NCI-H2196 (cell line): ENCODE results near the gene PDE3A.

Experiments
- DNase-seq: peaks from one replicate; lab custom pipeline; 2025; ENCODE audit not compliant: unreplicated experiment; lab: John Stamatoyannopoulos, UW

Gene PDE3A

GRCh38 chr12:20420557-20420956 lies 52.2 kb downstream of the PDE3A start:
- DNase-seq, result no peak

GRCh38 chr12:20421421-20421820 lies 53.1 kb downstream of the PDE3A start:
- DNase-seq, result no peak

- no peak for DNase-seq
Observed at GRCh38 chr12:20423557-20423956, 55.2 kb downstream of the PDE3A start.

GRCh38 chr12:20424841-20425240 lies 56.5 kb downstream of the PDE3A start:
- no peak for DNase-seq

GRCh38 chr12:20426191-20426590 lies 57.9 kb downstream of the PDE3A start:
- no peak for DNase-seq

- no peak for DNase-seq
Observed at GRCh38 chr12:20426957-20427356, 58.6 kb downstream of the PDE3A start.

- no peak for DNase-seq
Observed at GRCh38 chr12:20429852-20430251, 61.5 kb downstream of the PDE3A start.

GRCh38 chr12:20432290-20432689 lies 64.0 kb downstream of the PDE3A start:
- no peak for DNase-seq

GRCh38 chr12:20434996-20435395 lies 66.7 kb downstream of the PDE3A start:
- DNase-seq, result no peak

GRCh38 chr12:20436316-20436715 lies 68.0 kb downstream of the PDE3A start:
- no peak for DNase-seq

GRCh38 chr12:20438299-20438779 lies 70.0 kb downstream of the PDE3A start:
- DNase-seq, result no peak

GRCh38 chr12:20439626-20440025 lies 71.3 kb downstream of the PDE3A start:
- DNase-seq, result no peak

GRCh38 chr12:20440408-20440807 lies 72.1 kb downstream of the PDE3A start:
- DNase-seq, result no peak

- no peak for DNase-seq
Observed at GRCh38 chr12:20442322-20442721, 74.0 kb downstream of the PDE3A start.

- no peak for DNase-seq
Observed at GRCh38 chr12:20443255-20443654, 74.9 kb downstream of the PDE3A start.

GRCh38 chr12:20443792-20444191 lies 75.5 kb downstream of the PDE3A start:
- DNase-seq, result no peak

GRCh38 chr12:20444595-20445170 lies 76.3 kb downstream of the PDE3A start:
- no peak for DNase-seq

GRCh38 chr12:20445687-20446086 lies 77.3 kb downstream of the PDE3A start:
- no peak for DNase-seq

GRCh38 chr12:20446836-20447235 lies 78.5 kb downstream of the PDE3A start:
- no peak for DNase-seq

GRCh38 chr12:20448781-20449180 lies 80.4 kb downstream of the PDE3A start:
- no peak for DNase-seq

- no peak for DNase-seq
Observed at GRCh38 chr12:20450591-20451180, 82.3 kb downstream of the PDE3A start.

GRCh38 chr12:20451761-20452160 lies 83.4 kb downstream of the PDE3A start:
- DNase-seq, result no peak

- DNase-seq, result no peak
Observed at GRCh38 chr12:20452496-20453010, 84.2 kb downstream of the PDE3A start.
